ENCODE results near the gene GPR50.

Gene GPR50

GRCh38 chrX:151175283-151176062 lies 911 bp upstream of the GPR50 start:
- no CpG with 5 or more reads among the region's 54 CpGs for WGBS (ENCODE audit: insufficient coverage, insufficient read length)
- no peak for DNase-seq (ENCODE audit: low read depth, low spot score)
- peak overlapping the region; percentile 49; the same call in 1 of the 2 replicates for H3K4me3 ChIP-seq (ENCODE audit: low read length)
- H3K27ac ChIP-seq (ENCODE audit: low read length): no peak overlapping the region
- H3K9me3 ChIP-seq (ENCODE audit: control insufficient read depth, insufficient read depth, low read length): peaks cover 2% of the 10 kb centered on the region
- H3K27me3 ChIP-seq (ENCODE audit: control insufficient read depth, insufficient read depth, low read length): peaks cover 21% of the 10 kb centered on the region
- H3K4me1 ChIP-seq (ENCODE audit: control insufficient read depth, insufficient read depth, low read length): no peaks in the 10 kb centered on the region; the same call in 1 of the 2 replicates
- H3K36me3 ChIP-seq (ENCODE audit: control insufficient read depth, insufficient read depth, low read length): no peaks in the 10 kb centered on the region

GRCh38 chrX:151177141-151178027 lies 1.0 kb downstream of the GPR50 start:
- Histone ChIP-seq H3K27me3 (ENCODE audit: control insufficient read depth, insufficient read depth, low read length) (peaks cover 21% of the 10 kb centered on the region), H3K4me1 (ENCODE audit: control insufficient read depth, insufficient read depth, low read length) (no peaks in the 10 kb centered on the region; the same call in 1 of the 2 replicates), H3K36me3 (ENCODE audit: control insufficient read depth, insufficient read depth, low read length) (no peaks in the 10 kb centered on the region), H3K9me3 (ENCODE audit: control insufficient read depth, insufficient read depth, low read length) (peaks cover 2% of the 10 kb centered on the region), H3K27ac (ENCODE audit: low read length) (no peak overlapping the region), H3K4me3 (ENCODE audit: low read length) (peak overlapping the region; percentile 43; the same call in 1 of the 2 replicates)
- WGBS (ENCODE audit: insufficient coverage, insufficient read length): no CpG with 5 or more reads among the region's 96 CpGs
- no peak for DNase-seq (ENCODE audit: low read depth, low spot score)

- peak overlapping the region; percentile 35; the same call in 1 of the 2 replicates for H3K4me3 ChIP-seq (ENCODE audit: low read length)
- no CpG with 5 or more reads among the region's 18 CpGs for WGBS (ENCODE audit: insufficient coverage, insufficient read length)
- H3K4me1 ChIP-seq (ENCODE audit: control insufficient read depth, insufficient read depth, low read length): peaks cover 2% of the 10 kb centered on the region
- H3K27ac ChIP-seq (ENCODE audit: low read length): no peak overlapping the region
- DNase-seq (ENCODE audit: low read depth, low spot score): no peak
- H3K27me3 ChIP-seq (ENCODE audit: control insufficient read depth, insufficient read depth, low read length): peaks cover 21% of the 10 kb centered on the region
- H3K36me3 ChIP-seq (ENCODE audit: control insufficient read depth, insufficient read depth, low read length): no peaks in the 10 kb centered on the region
- H3K9me3 ChIP-seq (ENCODE audit: control insufficient read depth, insufficient read depth, low read length): peaks cover 2% of the 10 kb centered on the region
These were observed 2.4 kb downstream of the GPR50 start for GRCh38 chrX:151178746-151179145.

GRCh38 chrX:151180400-151180799 lies 4.0 kb downstream of the GPR50 start:
- H3K36me3 ChIP-seq (ENCODE audit: control insufficient read depth, insufficient read depth, low read length): no peaks in the 10 kb centered on the region
- H3K4me3 ChIP-seq (ENCODE audit: low read length): no peak overlapping the region
- WGBS (ENCODE audit: insufficient coverage, insufficient read length): no CpG with 5 or more reads among the region's 18 CpGs
- H3K4me1 ChIP-seq (ENCODE audit: control insufficient read depth, insufficient read depth, low read length): peaks cover 2% of the 10 kb centered on the region
- H3K9me3 ChIP-seq (ENCODE audit: control insufficient read depth, insufficient read depth, low read length): peaks cover 2% of the 10 kb centered on the region
- peaks cover 14% of the 10 kb centered on the region for H3K27me3 ChIP-seq (ENCODE audit: control insufficient read depth, insufficient read depth, low read length)
- no peak for DNase-seq (ENCODE audit: low read depth, low spot score)
- no peak overlapping the region for H3K27ac ChIP-seq (ENCODE audit: low read length)

- WGBS (ENCODE audit: insufficient coverage, insufficient read length): no CpG with 5 or more reads among the region's 7 CpGs
These were observed 4.7 kb downstream of the GPR50 start for GRCh38 chrX:151181088-151181487.

GRCh38 chrX:151183233-151183753 lies 6.9 kb downstream of the GPR50 start:
- Histone ChIP-seq H3K9me3 (ENCODE audit: control insufficient read depth, insufficient read depth, low read length) (no peaks in the 10 kb centered on the region), H3K27ac (ENCODE audit: low read length) (no peak overlapping the region), H3K36me3 (ENCODE audit: control insufficient read depth, insufficient read depth, low read length) (no peaks in the 10 kb centered on the region), H3K4me3 (ENCODE audit: low read length) (no peak overlapping the region), H3K4me1 (ENCODE audit: control insufficient read depth, insufficient read depth, low read length) (peaks cover 2% of the 10 kb centered on the region), H3K27me3 (ENCODE audit: control insufficient read depth, insufficient read depth, low read length) (no peaks in the 10 kb centered on the region; the same call in 1 of the 2 replicates)
- WGBS (ENCODE audit: insufficient coverage, insufficient read length): no CpG with 5 or more reads among the region's 6 CpGs
- no peak for DNase-seq (ENCODE audit: low read depth, low spot score)

More at GRCh38 chrX:151181088-151181487, 4.7 kb downstream of the GPR50 start:
- H3K27ac ChIP-seq (ENCODE audit: low read length): no peak overlapping the region
- peaks cover 7% of the 10 kb centered on the region for H3K27me3 ChIP-seq (ENCODE audit: control insufficient read depth, insufficient read depth, low read length)
- peaks cover 2% of the 10 kb centered on the region for H3K4me1 ChIP-seq (ENCODE audit: control insufficient read depth, insufficient read depth, low read length)
- no peaks in the 10 kb centered on the region for H3K36me3 ChIP-seq (ENCODE audit: control insufficient read depth, insufficient read depth, low read length)
- no peak for DNase-seq (ENCODE audit: low read depth, low spot score)
- H3K4me3 ChIP-seq (ENCODE audit: low read length): no peak overlapping the region
- peaks cover 2% of the 10 kb centered on the region for H3K9me3 ChIP-seq (ENCODE audit: control insufficient read depth, insufficient read depth, low read length)

- Histone ChIP-seq H3K27me3 (ENCODE audit: control insufficient read depth, insufficient read depth, low read length) (no peaks in the 10 kb centered on the region; the same call in 1 of the 2 replicates), H3K27ac (ENCODE audit: low read length) (no peak overlapping the region), H3K4me3 (ENCODE audit: low read length) (no peak overlapping the region; the same call in 1 of the 2 replicates), H3K36me3 (ENCODE audit: control insufficient read depth, insufficient read depth, low read length) (no peaks in the 10 kb centered on the region), H3K4me1 (ENCODE audit: control insufficient read depth, insufficient read depth, low read length) (peaks cover 2% of the 10 kb centered on the region), H3K9me3 (ENCODE audit: control insufficient read depth, insufficient read depth, low read length) (no peaks in the 10 kb centered on the region)
- WGBS (ENCODE audit: insufficient coverage, insufficient read length): no CpG with 5 or more reads among the region's 14 CpGs
- DNase-seq (ENCODE audit: low read depth, low spot score): no peak
These were observed 7.7 kb downstream of the GPR50 start for GRCh38 chrX:151183912-151184565.

GRCh38 chrX:151184705-151185104 lies 8.3 kb downstream of the GPR50 start:
- WGBS (ENCODE audit: insufficient coverage, insufficient read length): no CpG with 5 or more reads among the region's 2 CpGs

GRCh38 chrX:151206871-151207270 lies 30.5 kb downstream of the GPR50 start:
- no peaks in the 10 kb centered on the region for H3K9me3 ChIP-seq (ENCODE audit: control insufficient read depth, insufficient read depth, low read length)
- H3K27ac ChIP-seq (ENCODE audit: low read length): no peak overlapping the region
- no CpG with 5 or more reads among the region's 2 CpGs for WGBS (ENCODE audit: insufficient coverage, insufficient read length)
- H3K4me3 ChIP-seq (ENCODE audit: low read length): no peak overlapping the region
- H3K4me1 ChIP-seq (ENCODE audit: control insufficient read depth, insufficient read depth, low read length): no peaks in the 10 kb centered on the region
- no peak for DNase-seq (ENCODE audit: low read depth, low spot score)
- no peaks in the 10 kb centered on the region for H3K27me3 ChIP-seq (ENCODE audit: control insufficient read depth, insufficient read depth, low read length)
- H3K36me3 ChIP-seq (ENCODE audit: control insufficient read depth, insufficient read depth, low read length): no peaks in the 10 kb centered on the region

More at GRCh38 chrX:151184705-151185104, 8.3 kb downstream of the GPR50 start:
- H3K36me3 ChIP-seq (ENCODE audit: control insufficient read depth, insufficient read depth, low read length): no peaks in the 10 kb centered on the region
- no peaks in the 10 kb centered on the region for H3K9me3 ChIP-seq (ENCODE audit: control insufficient read depth, insufficient read depth, low read length)
- peaks cover 2% of the 10 kb centered on the region for H3K4me1 ChIP-seq (ENCODE audit: control insufficient read depth, insufficient read depth, low read length)
- H3K27ac ChIP-seq (ENCODE audit: low read length): no peak overlapping the region
- no peak overlapping the region for H3K4me3 ChIP-seq (ENCODE audit: low read length)
- no peaks in the 10 kb centered on the region; the same call in 1 of the 2 replicates for H3K27me3 ChIP-seq (ENCODE audit: control insufficient read depth, insufficient read depth, low read length)
- DNase-seq (ENCODE audit: low read depth, low spot score): no peak

- no peak overlapping the region for H3K4me3 ChIP-seq (ENCODE audit: low read length)
- no CpG with 5 or more reads among the region's 1 CpG for WGBS (ENCODE audit: insufficient coverage, insufficient read length)
- H3K27me3 ChIP-seq (ENCODE audit: control insufficient read depth, insufficient read depth, low read length): no peaks in the 10 kb centered on the region
- H3K4me1 ChIP-seq (ENCODE audit: control insufficient read depth, insufficient read depth, low read length): peaks cover 2% of the 10 kb centered on the region; the same call in 1 of the 2 replicates
- no peaks in the 10 kb centered on the region for H3K9me3 ChIP-seq (ENCODE audit: control insufficient read depth, insufficient read depth, low read length)
- no peaks in the 10 kb centered on the region for H3K36me3 ChIP-seq (ENCODE audit: control insufficient read depth, insufficient read depth, low read length)
- H3K27ac ChIP-seq (ENCODE audit: low read length): no peak overlapping the region
- DNase-seq (ENCODE audit: low read depth, low spot score): no peak
These were observed 49.5 kb downstream of the GPR50 start for GRCh38 chrX:151225843-151226242.
